Lower leg skin (tissue), 4 donors: Measurements from ENCODE around the gene TSPAN2. TPM values are rescaled to one million over a fixed set of nuclear protein-coding genes. Genes with fewer than 3 reads are reported as not detected.

Experiments
- DNase-seq, 2 donors: peaks; one replicate each; pipeline ENCODE4 v3.0.0-alpha.2; 2019; ENCODE audit warnings: low spot score in 2 of 2
- H3K4me3 ChIP-seq: fragments of 200-600 bp; sonication (generic); 2 replicates; pipeline ENCODE4 v1.5.1; 2017; ENCODE audit warnings: mild to moderate bottlenecking, low read depth; ENCODE audit not compliant: poor library complexity, severe bottlenecking
- CTCF ChIP-seq, 3 donors: fragments of 450-650 bp; IDR thresholded peaks; one replicate each; pipeline ENCODE4 v1.5.1; 2016; ENCODE audit warnings: antibody characterized with exemption in 3 of 3, mild to moderate bottlenecking in 3 of 3, moderate library complexity in 2 of 3
- POLR2A ChIP-seq, 2 donors: fragments of 450-650 bp; IDR thresholded peaks; one replicate each; pipeline ENCODE4 v1.6.1; 2016 to 2017; ENCODE audit warnings: antibody characterized with exemption in 2 of 2, mild to moderate bottlenecking in 1 of 2, moderate library complexity in 1 of 2
- WGBS, 2 donors: methylation state at CpG; one replicate each; pipeline ENCODE4 v1.1.5; 2018; 5-methylcytosine and 5-hydroxymethylcytosine counted together
- intact Hi-C: fragments of 100-400 bp; cut with DNase I; formaldehyde crosslinking; loops from one replicate; pipeline ENCODE4 v1.15.0; 2023; ENCODE audit warnings: low total_unique reads
- total RNA-seq, 4 donors: library from RNA; depleted of rRNA; stranded (reverse); fragments of >200 nt; gene quantifications; one replicate each; pipeline ENCODE4 v1.1.0, GENCODE V29; 2016

Gene TSPAN2
- total RNA-seq, 4 donors from 2014 or later: 0.46 to 4.5 (median 2.2) TPM

- DNase-seq: no peak
- 85 to 96% methylated on average over 4 of the region's 4 CpGs for WGBS, 2 donors
- no peak overlapping the region for H3K4me3 ChIP-seq
- intact Hi-C loops: no loop called here
- no peak for TF ChIP-seq POLR2A (IDR thresholded peaks at IDR 0.05)
- TF ChIP-seq CTCF (IDR thresholded peaks at IDR 0.05): no peak
Measured at GRCh38 chr1:115078708-115079107, 10.6 kb downstream of the TSPAN2 start.

GRCh38 chr1:115077984-115078330 is 11.3 kb downstream of the TSPAN2 start:
- intact Hi-C loops: no loop called here
- no peak for TF ChIP-seq CTCF (IDR thresholded peaks at IDR 0.05)
- TF ChIP-seq POLR2A (IDR thresholded peaks at IDR 0.05): no peak
- WGBS, 2 donors: 93 to 100% methylated on average over 1 of the region's 1 CpG
- H3K4me3 ChIP-seq: no peak overlapping the region
- no peak for DNase-seq

- TF ChIP-seq CTCF (IDR thresholded peaks at IDR 0.05) (no peak), POLR2A (IDR thresholded peaks at IDR 0.05) (no peak)
- 64% methylated on average over 5 of the region's 5 CpGs for WGBS, 2 donors
- H3K4me3 ChIP-seq: no peak overlapping the region
- intact Hi-C loops: no loop called here
- no peak for DNase-seq
Measured at GRCh38 chr1:115077286-115077983, 11.9 kb downstream of the TSPAN2 start.

GRCh38 chr1:115076384-115076915 is 12.9 kb downstream of the TSPAN2 start:
- 78 to 88% methylated on average over 4 of the region's 4 CpGs for WGBS, 2 donors
- TF ChIP-seq POLR2A (IDR thresholded peaks at IDR 0.05) (no peak), CTCF (IDR thresholded peaks at IDR 0.05) (no peak)
- intact Hi-C loops: no loop called here
- DNase-seq: no peak
- H3K4me3 ChIP-seq: no peak overlapping the region

- intact Hi-C loops: no loop called here
- no peak overlapping the region for H3K4me3 ChIP-seq
- DNase-seq: no peak
- 69 to 70% methylated on average over 11 of the region's 11 CpGs for WGBS, 2 donors
- TF ChIP-seq POLR2A (IDR thresholded peaks at IDR 0.05) (no peak), CTCF (IDR thresholded peaks at IDR 0.05) (no peak)
Measured at GRCh38 chr1:115074839-115075534, 14.3 kb downstream of the TSPAN2 start.
